ENCODE results near the gene KIF17. TPM values are rescaled to one million over a fixed set of nuclear protein-coding genes. Genes with fewer than 3 reads are reported as not detected.

The KIF17 gene
- total and polyA plus RNA-seq, 2 of the 8 experiments (the other 6 are each of a cell fraction or from before 2014, with no cell fraction given), result 6.9 to 10.4 TPM

- no peak overlapping the region for H3K27ac ChIP-seq (ENCODE audit: low read depth, low read length)
- peaks cover 0 to 14% of the 10 kb centered on the region in 2 experiments for H4K20me1 ChIP-seq (replicated peaks in 1 of 2; ENCODE audit: control insufficient read depth in 1 of 2, insufficient read depth in 2 of 2, low read length in 2 of 2)
- no peak overlapping the region for H2BK5ac ChIP-seq (ENCODE audit: low read depth, low read length)
- H3K9ac ChIP-seq (replicated peaks in 1 of 4; ENCODE audit: extremely low read depth in 1 of 4, low read depth in 3 of 4, low read length in 3 of 4), result no peak overlapping the region
- H3K23ac ChIP-seq (ENCODE audit: insufficient read length), result no peak overlapping the region
- no peak overlapping the region for H4K5ac ChIP-seq (ENCODE audit: insufficient read length, low read depth, low read length)
- DNase-seq (ENCODE audit: low read depth in 1 of 2, low spot score in 2 of 2) (no peak), FAIRE-seq (no peak)
- H2BK15ac ChIP-seq (ENCODE audit: low read length), result no peak overlapping the region
- no peak overlapping the region for H3K4me2 ChIP-seq (ENCODE audit: insufficient read depth in 1 of 2, low read depth in 2 of 2, low read length in 2 of 2)
- POLR2A ChIA-PET (ENCODE audit: partially characterized antibody), result interaction anchor here (1.0 kb wide), 1 partner anchor 36 kb away, joined by 3 read pairs; no protein-coding TSS in a partner anchor
- H3K4me1 ChIP-seq (replicated peaks in 1 of 4; ENCODE audit: control insufficient read depth in 3 of 4, insufficient read depth in 4 of 4, low read length in 3 of 4), result peaks cover 0 to 5% (median 0%) of the 10 kb centered on the region in 4 experiments; a peak in 2 of 7 replicates
- no peak overlapping the region for H2BK120ac ChIP-seq (replicated peaks; ENCODE audit: low read depth, low read length)
- H3K14ac ChIP-seq (ENCODE audit: insufficient read length), result no peak overlapping the region
- no peaks in the 10 kb centered on the region for H3K79me2 ChIP-seq (ENCODE audit: control insufficient read depth in 1 of 2, insufficient read depth in 2 of 2, low read length in 2 of 2)
- H3K56ac ChIP-seq (replicated peaks; ENCODE audit: insufficient read length, low read depth, low read length), result no peak overlapping the region
- H2AK5ac ChIP-seq (ENCODE audit: low read depth, low read length), result no peak overlapping the region
- H2BK20ac ChIP-seq (ENCODE audit: low read length), result no peak overlapping the region
- WGBS, 2 experiments (ENCODE audit: extremely low coverage in 1 of 2, insufficient coverage in 1 of 2, insufficient read length in 1 of 2, insufficient replicate concordance in 2 of 2, low coverage in 1 of 2, low lambda C conversion rate in 2 of 2, missing lambda C conversion rate in 1 of 2), result 81% methylated on average over 1 of the region's 1 CpG; no CpG with 5 or more reads in 1 of the 2 experiments
- H4K91ac ChIP-seq (replicated peaks; ENCODE audit: insufficient read length, low read length), result no peak overlapping the region
- no peaks in the 10 kb centered on the region for H3K79me1 ChIP-seq (ENCODE audit: low read depth, low read length)
- H3K4me3 ChIP-seq (ENCODE audit: extremely low read depth in 1 of 4, insufficient read depth in 2 of 4, low read depth in 3 of 4, low read length in 4 of 4), result no peak overlapping the region
- no peak overlapping the region for H3K4ac ChIP-seq (replicated peaks; ENCODE audit: insufficient read length, low read depth, low read length)
- no peaks in the 10 kb centered on the region for H3K27me3 ChIP-seq (replicated peaks in 1 of 4; ENCODE audit: control insufficient read depth in 3 of 4, extremely low read depth in 1 of 4, insufficient read depth in 3 of 4, low read length in 3 of 4)
- H4K8ac ChIP-seq (ENCODE audit: extremely low read depth, insufficient read depth, low read length), result no peak overlapping the region
- no peaks in the 10 kb centered on the region; a peak in 2 of 8 replicates for H3K36me3 ChIP-seq (ENCODE audit: control insufficient read depth in 2 of 4, insufficient read depth in 4 of 4, low read length in 3 of 4)
- no peak for TF ChIP-seq YY1 (IDR thresholded peaks at IDR 0.05; ENCODE audit: low read depth, low read length)
- 0 out of 4 replicates have a peak, but pooled peaks of 1 of the 2 experiments have one; percentile 13 for TF ChIP-seq RAD21 (IDR thresholded peaks at IDR 0.05 in 1 of 2, conservative IDR thresholded peaks at IDR 0.05 in 1 of 2; ENCODE audit: low read depth in 2 of 2, low read length in 2 of 2)
- peak in 2 of 3 experiments; percentile 29 to 31; a peak in 2 of 4 replicates for TF ChIP-seq CTCF (IDR thresholded peaks at IDR 0.05; ENCODE audit: control extremely low read depth in 1 of 3, insufficient read depth in 1 of 3, low read depth in 1 of 3, low read length in 3 of 3)
- CTCF ChIA-PET (ENCODE audit: partially characterized antibody), result interaction anchor here (1.0 to 1.7 kb wide), 3 partner anchors 10 to 14 kb away, joined by 4 to 6 read pairs (median 5); no protein-coding TSS in a partner anchor
- no peak overlapping the region for H2AFZ ChIP-seq (ENCODE audit: low read length)
- no peaks in the 10 kb centered on the region for H3K9me3 ChIP-seq (ENCODE audit: insufficient read depth in 2 of 2, low read depth in 1 of 2, low read length in 1 of 2)
- peaks cover 8% of the 10 kb centered on the region; the same call in 1 of the 2 replicates for H3K23me2 ChIP-seq (ENCODE audit: low read depth, low read length)
- no peak overlapping the region for H3K18ac ChIP-seq (ENCODE audit: extremely low read depth, low read length)
- no peak overlapping the region for H2BK12ac ChIP-seq (ENCODE audit: low read depth, low read length)
These were observed 15.4 kb downstream of the KIF17 start for GRCh38 chr1:20702416-20702815.
